HuH-7.5 (cell line): Measurements from ENCODE around the gene NUP210L.
"Not testable (repeated sequence)": the region's sequence is repeated elsewhere in the genome, so short reads cannot be mapped to it uniquely, and the experiment has no call there.

Experiments
- DNase-seq: peaks from one replicate; pipeline ENCODE4 v3.0.0; 2011; ENCODE audit warnings: low spot score

Gene NUP210L

GRCh38 chr1:154097873-154098272 lies 57.0 kb downstream of the NUP210L start:
- no peak for DNase-seq

- no peak for DNase-seq
Measured at GRCh38 chr1:154095456-154096060, 59.3 kb downstream of the NUP210L start.

- DNase-seq, result no peak
Measured at GRCh38 chr1:154094411-154094810, 60.5 kb downstream of the NUP210L start.

- DNase-seq, result no peak
Measured at GRCh38 chr1:154093699-154094098, 61.2 kb downstream of the NUP210L start.

GRCh38 chr1:154091706-154092105 lies 63.2 kb downstream of the NUP210L start:
- DNase-seq, result no peak

GRCh38 chr1:154087574-154087973 lies 67.3 kb downstream of the NUP210L start:
- no peak for DNase-seq

GRCh38 chr1:154083057-154083456 lies 71.8 kb downstream of the NUP210L start:
- DNase-seq, result not testable (repeated sequence)

- DNase-seq, result no peak
Measured at GRCh38 chr1:154081386-154082126, 73.3 kb downstream of the NUP210L start.

GRCh38 chr1:154076413-154076812 lies 78.5 kb downstream of the NUP210L start:
- no peak for DNase-seq

GRCh38 chr1:154075746-154076145 lies 79.1 kb downstream of the NUP210L start:
- no peak for DNase-seq

- DNase-seq, result no peak
Measured at GRCh38 chr1:154062309-154062708, 92.6 kb downstream of the NUP210L start.

GRCh38 chr1:154047436-154047835 lies 107.4 kb downstream of the NUP210L start:
- not testable (repeated sequence) for DNase-seq

GRCh38 chr1:154033697-154034096 lies 121.2 kb downstream of the NUP210L start:
- not testable (repeated sequence) for DNase-seq

- no peak for DNase-seq
Measured at GRCh38 chr1:154019940-154020339, 134.9 kb downstream of the NUP210L start.

GRCh38 chr1:154019269-154019668 lies 135.6 kb downstream of the NUP210L start:
- no peak for DNase-seq

- DNase-seq, result no peak
Measured at GRCh38 chr1:154014154-154014907, 140.5 kb downstream of the NUP210L start.

- not testable (repeated sequence) for DNase-seq
Measured at GRCh38 chr1:154012543-154012942, 142.3 kb downstream of the NUP210L start.

GRCh38 chr1:154012129-154012528 lies 142.7 kb downstream of the NUP210L start:
- no peak for DNase-seq

GRCh38 chr1:154006136-154006535 lies 148.7 kb downstream of the NUP210L start:
- no peak for DNase-seq

- no peak for DNase-seq
Measured at GRCh38 chr1:154000420-154000819, 154.5 kb downstream of the NUP210L start.

- DNase-seq, result not testable (repeated sequence)
Measured at GRCh38 chr1:153996882-153997281, 158.0 kb downstream of the NUP210L start.

GRCh38 chr1:153995640-153996039 lies 159.2 kb downstream of the NUP210L start:
- no peak for DNase-seq

- no peak for DNase-seq
Measured at GRCh38 chr1:153995202-153995601, 159.7 kb downstream of the NUP210L start.
